22Rv1 (cell line): ENCODE data around the gene ZNF320.
"Not testable (repeated sequence)": the region's sequence is repeated elsewhere in the genome, so short reads cannot be mapped to it uniquely, and the experiment has no call there.

Source experiments
- H3K27ac ChIP-seq: fragments of 450-650 bp; 2 replicates; pipeline ENCODE4 v1.5.1; 2017
- ZFX ChIP-seq: fragments of 450-650 bp; IDR thresholded peaks from 2 replicates; pipeline ENCODE4 v1.6.1; 2017; ENCODE audit warnings: antibody characterized with exemption, borderline replicate concordance
- TF ChIP-seq, protein P1 (sequence below): fragments of 450-650 bp; IDR thresholded peaks from 2 replicates; pipeline ENCODE4 v1.5.1; 2017; ENCODE audit warnings: mild to moderate bottlenecking

The ZNF320 gene

DNA sequence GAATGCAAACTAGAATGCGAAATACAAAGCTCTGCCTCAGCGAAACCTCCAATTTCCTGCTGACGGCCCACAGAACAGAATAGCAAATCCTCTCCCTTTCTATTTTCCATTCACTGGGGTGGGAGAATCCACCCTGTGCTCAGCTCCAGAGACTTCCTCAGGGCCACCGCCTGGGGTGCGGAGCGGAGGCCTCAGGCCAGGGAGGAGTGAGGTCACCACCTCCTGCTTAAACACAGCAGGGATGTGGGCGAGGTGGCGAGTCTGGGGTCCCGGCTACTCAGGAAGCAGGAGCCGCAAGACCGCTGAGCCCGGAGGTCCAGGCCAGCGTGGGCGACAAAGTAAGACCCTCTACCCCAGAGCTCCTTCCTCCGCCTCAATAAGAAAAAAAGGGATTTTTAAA, 666 bp upstream of the ZNF320 start:
- no peak for TF ChIP-seq ZFX
- TF ChIP-seq, protein P1, sequence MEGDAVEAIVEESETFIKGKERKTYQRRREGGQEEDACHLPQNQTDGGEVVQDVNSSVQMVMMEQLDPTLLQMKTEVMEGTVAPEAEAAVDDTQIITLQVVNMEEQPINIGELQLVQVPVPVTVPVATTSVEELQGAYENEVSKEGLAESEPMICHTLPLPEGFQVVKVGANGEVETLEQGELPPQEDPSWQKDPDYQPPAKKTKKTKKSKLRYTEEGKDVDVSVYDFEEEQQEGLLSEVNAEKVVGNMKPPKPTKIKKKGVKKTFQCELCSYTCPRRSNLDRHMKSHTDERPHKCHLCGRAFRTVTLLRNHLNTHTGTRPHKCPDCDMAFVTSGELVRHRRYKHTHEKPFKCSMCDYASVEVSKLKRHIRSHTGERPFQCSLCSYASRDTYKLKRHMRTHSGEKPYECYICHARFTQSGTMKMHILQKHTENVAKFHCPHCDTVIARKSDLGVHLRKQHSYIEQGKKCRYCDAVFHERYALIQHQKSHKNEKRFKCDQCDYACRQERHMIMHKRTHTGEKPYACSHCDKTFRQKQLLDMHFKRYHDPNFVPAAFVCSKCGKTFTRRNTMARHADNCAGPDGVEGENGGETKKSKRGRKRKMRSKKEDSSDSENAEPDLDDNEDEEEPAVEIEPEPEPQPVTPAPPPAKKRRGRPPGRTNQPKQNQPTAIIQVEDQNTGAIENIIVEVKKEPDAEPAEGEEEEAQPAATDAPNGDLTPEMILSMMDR, result no peak
- H3K27ac ChIP-seq, result peak overlapping the region; percentile 97

DNA sequence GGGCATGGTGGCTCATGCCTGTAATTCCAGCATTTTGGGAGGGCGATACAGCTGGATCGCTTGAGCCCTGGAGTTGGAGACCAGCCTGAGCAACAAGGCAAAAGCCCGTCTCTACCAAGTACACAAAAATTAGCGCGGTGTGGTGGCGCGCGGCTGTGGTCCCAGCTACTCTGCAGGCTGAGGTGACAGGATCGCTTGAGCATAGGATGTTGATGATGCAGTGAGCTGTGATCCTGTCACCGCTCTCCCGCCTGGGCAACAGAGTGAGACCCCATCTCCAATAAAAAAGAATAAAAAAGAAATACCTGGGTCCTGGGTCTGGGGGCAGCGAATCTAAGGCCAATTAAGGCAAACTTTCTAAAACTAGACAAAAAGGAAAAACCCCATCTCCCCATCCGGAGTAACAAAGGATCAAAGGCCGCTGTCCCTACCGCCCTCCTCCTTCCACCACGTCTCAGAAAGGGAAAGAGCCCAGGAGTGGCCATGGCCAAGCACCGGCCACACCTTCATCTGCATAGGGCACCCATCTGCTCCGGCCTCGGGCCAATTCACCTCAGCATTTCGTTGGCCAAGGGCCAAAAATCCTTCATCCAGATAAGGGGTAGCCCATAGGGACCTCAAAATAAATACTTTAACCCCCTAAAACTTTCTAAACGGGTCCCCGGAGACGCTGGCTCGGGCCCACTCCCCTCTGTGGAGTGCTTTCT, 851 bp downstream of the ZNF320 start:
- H3K27ac ChIP-seq, result peak overlapping the region; percentile 97

DNA sequence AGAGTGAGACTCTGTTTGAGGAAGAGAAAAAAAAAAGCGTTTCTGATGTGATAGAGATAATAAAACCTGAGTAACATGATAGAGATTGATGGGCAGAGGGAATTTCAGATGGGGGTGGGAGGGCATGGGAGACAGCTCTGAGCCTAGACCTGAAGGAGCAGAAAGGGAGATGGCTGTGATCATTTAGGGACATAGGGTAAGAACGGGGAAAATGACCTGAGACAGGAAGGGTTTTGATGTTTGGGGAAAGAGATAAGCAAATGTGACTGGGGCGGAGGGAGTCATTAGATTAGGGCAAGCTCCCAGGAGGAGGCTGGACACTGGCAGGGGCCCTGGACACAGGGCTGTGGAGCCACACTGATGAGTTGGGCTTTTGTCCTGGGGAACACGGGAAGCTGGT, 6.1 kb downstream of the ZNF320 start:
- H3K27ac ChIP-seq, result no peak overlapping the region
- TF ChIP-seq, protein P1, result no peak
- no peak for TF ChIP-seq ZFX

More for the DNA sequence above, 851 bp downstream of the ZNF320 start:
- TF ChIP-seq, protein P1, result no peak
- TF ChIP-seq ZFX, result no peak

DNA sequence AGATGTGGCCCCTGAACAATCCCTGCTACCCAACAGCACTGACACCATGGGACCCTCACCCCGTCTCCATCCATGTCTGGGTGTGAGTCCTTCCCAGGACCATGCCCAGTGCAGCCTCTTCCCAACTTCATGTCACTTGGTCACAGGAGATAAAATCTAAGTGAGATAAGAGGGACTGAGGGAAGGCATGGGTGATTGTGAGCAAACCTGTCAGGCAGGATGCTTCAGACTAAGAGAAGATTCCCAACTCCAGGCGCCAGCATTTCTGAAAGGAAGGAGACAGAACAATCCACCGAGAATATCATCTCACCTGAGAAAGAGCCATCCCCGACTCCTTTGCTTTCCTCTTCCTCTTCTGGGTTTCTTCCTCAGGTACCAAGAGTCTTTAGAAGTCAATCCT, 7.5 kb downstream of the ZNF320 start:
- TF ChIP-seq ZFX, result no peak
- TF ChIP-seq, protein P1, result no peak

DNA sequence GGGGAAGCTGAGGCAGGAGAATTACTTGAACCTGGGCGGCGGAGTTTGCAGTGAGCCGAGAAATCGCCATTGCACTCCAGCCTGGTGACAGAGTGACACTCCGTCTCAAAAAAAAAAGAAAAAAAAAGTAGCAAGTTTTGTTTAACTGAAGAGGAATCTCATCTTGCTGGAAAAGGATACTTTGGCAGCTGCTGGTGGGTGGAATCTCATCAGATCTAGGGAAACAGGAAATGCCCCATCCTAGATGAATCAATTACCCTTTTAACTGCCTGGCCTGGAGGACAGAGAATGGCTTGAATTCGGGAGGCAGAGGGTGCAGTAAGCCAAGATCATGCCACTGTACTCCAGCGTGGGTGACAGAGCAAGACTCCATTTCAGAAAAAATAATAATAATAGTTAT, 8.4 kb downstream of the ZNF320 start:
- TF ChIP-seq ZFX, result no peak
- TF ChIP-seq, protein P1, result no peak

More for the DNA sequence above, 7.5 kb downstream of the ZNF320 start:
- no peak overlapping the region for H3K27ac ChIP-seq

DNA sequence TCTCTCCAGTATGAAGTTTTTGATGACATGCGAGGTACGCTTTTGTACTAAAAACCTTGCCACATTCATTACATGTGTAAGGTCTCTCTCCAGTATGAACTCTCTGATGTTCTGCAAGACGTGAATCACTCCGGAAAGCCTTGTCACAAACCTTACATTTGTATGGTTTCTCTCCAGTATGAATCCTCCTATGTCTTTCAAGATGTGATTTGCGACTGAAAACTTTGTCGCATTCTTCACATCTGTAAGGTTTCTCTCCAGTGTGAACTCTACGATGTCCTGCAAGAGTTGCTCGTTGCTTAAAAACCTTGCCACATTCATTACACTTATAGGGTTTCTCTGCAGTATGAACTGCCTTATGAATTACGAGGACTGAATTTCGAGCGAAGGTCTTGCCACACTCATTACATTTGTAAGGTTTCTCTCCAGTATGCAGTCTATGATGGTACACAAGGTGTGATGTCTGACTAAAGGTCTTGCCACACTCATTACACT, 16.5 kb downstream of the ZNF320 start:
- no peak for TF ChIP-seq ZFX
- TF ChIP-seq, protein P1, result no peak
- H3K27ac ChIP-seq, result no peak overlapping the region

More for the DNA sequence above, 8.4 kb downstream of the ZNF320 start:
- no peak overlapping the region for H3K27ac ChIP-seq

DNA sequence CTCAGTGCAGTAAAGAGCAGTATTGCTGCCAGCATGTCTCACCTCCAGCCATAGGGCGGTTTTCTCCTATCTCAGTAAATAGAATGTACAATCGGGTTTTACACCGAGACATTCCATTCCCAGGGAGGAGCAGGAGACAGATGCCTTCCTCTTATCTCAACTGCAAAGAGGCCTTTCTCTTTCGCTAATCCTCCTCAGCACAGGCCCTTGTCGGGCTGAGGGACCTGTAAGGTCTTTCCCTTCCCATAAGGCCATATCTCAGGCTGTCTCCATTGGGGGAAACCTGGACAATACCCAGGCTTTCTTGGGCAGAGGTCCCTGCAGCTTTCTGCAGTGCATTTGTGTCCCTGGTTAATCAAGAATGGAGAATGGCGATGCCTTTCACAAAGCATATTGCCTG, 24.4 kb downstream of the ZNF320 start:
- not testable (repeated sequence) for H3K27ac ChIP-seq

DNA sequence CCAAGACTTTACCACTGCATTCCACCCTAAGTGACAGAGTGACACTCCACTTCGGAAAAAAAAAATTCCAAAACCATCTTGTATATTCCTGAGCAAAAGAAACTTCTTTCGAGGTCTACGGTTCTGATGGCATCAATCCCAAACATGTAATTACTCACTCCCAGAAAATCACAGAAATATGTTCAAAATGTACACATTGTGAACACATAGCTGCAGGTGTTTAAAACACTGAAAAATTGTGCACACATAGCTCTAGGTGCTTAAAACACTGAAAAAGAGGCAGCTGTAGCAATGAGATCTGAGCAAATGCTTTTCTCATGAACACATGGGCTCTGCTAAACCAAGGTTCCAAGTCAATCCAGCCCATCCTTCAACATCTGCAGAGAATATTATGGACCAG, 26.0 kb downstream of the ZNF320 start:
- TF ChIP-seq ZFX, result no peak
- TF ChIP-seq, protein P1, result no peak
- H3K27ac ChIP-seq, result no peak overlapping the region

DNA sequence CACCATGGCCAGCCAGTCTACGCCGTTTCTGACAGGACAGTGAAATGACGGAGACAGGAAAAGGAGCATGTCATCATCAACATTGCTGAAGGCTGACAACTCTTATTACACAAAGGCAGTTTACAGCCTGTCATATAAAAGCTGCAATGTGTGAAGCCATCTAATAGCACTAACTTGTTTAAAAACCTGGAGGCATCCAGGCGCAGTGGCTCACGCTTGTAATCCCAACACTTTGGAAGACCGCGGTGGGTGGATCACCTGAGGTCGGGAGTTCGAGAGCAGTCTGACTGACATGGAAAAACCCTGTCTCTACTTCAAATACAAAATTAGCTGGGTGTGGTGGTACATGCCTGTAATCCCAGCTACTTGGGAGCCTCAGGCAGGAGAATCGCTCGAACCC, 29.4 kb downstream of the ZNF320 start:
- H3K27ac ChIP-seq, result not testable (repeated sequence)

DNA sequence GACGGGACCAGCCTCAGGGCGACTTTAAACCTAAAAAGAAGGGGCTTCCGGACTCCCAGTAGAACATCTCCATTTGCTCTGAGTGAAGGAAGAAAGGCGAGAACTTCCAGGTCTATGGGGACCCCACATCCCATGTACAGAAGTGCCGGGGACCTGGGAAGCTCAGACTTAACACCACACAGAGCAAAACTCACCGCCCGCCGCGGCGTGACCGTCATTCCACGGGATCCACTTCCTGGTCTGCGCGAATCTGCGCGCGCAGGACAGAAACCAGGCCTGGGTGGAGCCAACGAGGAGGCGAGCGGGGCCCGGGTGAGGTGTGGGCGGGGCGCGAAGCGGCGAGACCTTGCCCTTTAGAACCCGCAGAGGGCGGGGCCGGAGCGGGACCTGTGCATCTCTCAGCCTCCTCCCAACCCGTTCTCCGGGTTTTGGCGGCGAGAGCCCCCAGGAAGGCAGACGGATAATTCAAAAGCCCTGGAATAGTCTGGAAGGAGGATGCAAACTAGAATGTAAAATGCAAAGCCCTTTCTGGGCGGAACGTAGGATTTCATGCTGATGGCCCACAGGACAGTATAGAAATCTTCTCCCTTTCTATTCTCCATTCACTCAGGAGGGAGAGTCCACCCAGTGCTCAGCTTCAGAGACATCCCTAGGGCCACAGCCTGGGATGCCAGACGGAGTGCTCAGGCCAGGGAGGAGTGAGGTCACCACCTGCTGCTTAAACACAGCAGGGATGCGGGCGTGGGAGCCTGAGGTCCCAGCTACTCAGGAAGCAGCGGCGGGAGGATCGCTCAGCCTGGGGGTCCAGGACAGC, 39.9 kb downstream of the ZNF320 start, which contains the start of gene ZNF468:
Gene ZNF468, minus strand, starts transcription at position 242 of the 814 bp plus-strand sequence. CDS start 3,347 bp downstream, outside the sequence.
- peak within 1 kb of the TSS; percentile 40 for H3K27ac ChIP-seq
